A549 (cell line): ENCODE data around the gene P4HB. TPM values are rescaled to one million over a fixed set of nuclear protein-coding genes. Genes with fewer than 3 reads are reported as not detected.

ENCODE experiments used
- ATAC-seq, 2 experiments: fragments of 200-7000 bp in 1 of 2; fragments of >200 bp in 1 of 2; cut with Nextera tagmentation in 1 of 2; cut with Tn5 transposase in 1 of 2; 3 replicates each; pipeline versions ENCODE4 v1.8.0 to v1.9.1; 2018 to 2020; ENCODE audit warnings: mild to moderate bottlenecking in 1 of 2, moderate library complexity in 1 of 2
- CTCF ChIA-PET: fragments of 300-600 bp; sonication (Branson Sonifier 250); formaldehyde crosslinking; extraction: SDS; loops from one replicate; lab custom pipeline; 2021; ENCODE audit warnings: antibody characterized with exemption, inconsistent platforms; lab: Yijun Ruan, JAX
- POLR2A ChIA-PET: fragments of 350-600 bp; formaldehyde crosslinking; extraction: SDS; loops from one replicate; lab custom pipeline; 2021; ENCODE audit warnings: antibody characterized with exemption, inconsistent platforms; lab: Yijun Ruan, JAX
- DNase-seq, 2 experiments: peaks; one replicate each; pipeline versions ENCODE4 v3.0.0 to v3.0.0-alpha.2; 2011 to 2016; ENCODE audit warnings: low read depth in 1 of 2, low spot score in 1 of 2
- FAIRE-seq: peaks from 2 replicates; lab custom pipeline; 2011; peaks lifted over from hg19 to GRCh38; lab: Jason Lieb, UNC
- H3K27ac ChIP-seq, 2 experiments: fragments of >200 bp; sonication (Bioruptor Twin); formaldehyde crosslinking; 3 replicates each; pipeline ENCODE4 v1.5.1; 2016 to 2017
- H3K4me1 ChIP-seq: fragments of >200 bp; sonication (Bioruptor Twin); formaldehyde crosslinking; 3 replicates; pipeline ENCODE4 v1.6.1; 2016
- H3K4me2 ChIP-seq: fragments of >200 bp; sonication (Bioruptor Twin); formaldehyde crosslinking; 3 replicates; pipeline ENCODE4 v1.6.1; 2016
- H3K4me3 ChIP-seq: fragments of >200 bp; sonication (Bioruptor Twin); formaldehyde crosslinking; 3 replicates; pipeline ENCODE4 v1.5.1; 2016
- H3K9me3 ChIP-seq: fragments of >200 bp; sonication (Bioruptor Twin); formaldehyde crosslinking; 3 replicates; pipeline ENCODE4 v1.6.1; 2016
- CBX8 ChIP-seq: fragments of 200-600 bp; sonication (generic); IDR thresholded peaks from 2 replicates; pipeline ENCODE4 v1.6.1; 2016
- CEBPB ChIP-seq, 2 experiments: fragments of >200 bp in 1 of 2; sonication (Bioruptor Twin) in 1 of 2; formaldehyde crosslinking in 1 of 2; IDR thresholded peaks; 2 replicates each; pipeline ENCODE4 v1.6.1; 2012 to 2016
- CHD2 ChIP-seq: fragments of 150-350 bp; IDR thresholded peaks from 2 replicates; pipeline ENCODE4 v1.6.1; 2014; ENCODE audit warnings: low read length; ENCODE audit not compliant: partially characterized antibody
- EHMT2 ChIP-seq: fragments of 200-600 bp; sonication (generic); IDR thresholded peaks from 2 replicates; pipeline ENCODE4 v1.6.1; 2016; ENCODE audit warnings: antibody characterized with exemption, low read depth, mild to moderate bottlenecking, moderate library complexity
- FOSB ChIP-seq: fragments of 250-450 bp; sonication (Bioruptor Pico); IDR thresholded peaks from 2 replicates; pipeline ENCODE4 v1.5.0; 2020; ENCODE audit warnings: mild to moderate bottlenecking, moderate library complexity
- FOSL2 ChIP-seq, 2 experiments: fragments of 450-650 bp in 1 of 2; fragments of >200 bp in 1 of 2; sonication (Bioruptor Twin) in 1 of 2; formaldehyde crosslinking; IDR thresholded peaks; 2 replicates each; pipeline versions ENCODE4 v1.5.0 to v1.6.1; 2016 to 2020; ENCODE audit warnings: mild to moderate bottlenecking in 1 of 2, moderate library complexity in 1 of 2
- HEYL ChIP-seq: fragments of 250-450 bp; sonication (Bioruptor Pico); IDR thresholded peaks from 2 replicates; pipeline ENCODE4 v1.8.0; 2021; ENCODE audit warnings: mild to moderate bottlenecking, moderate library complexity
- HOXA7 ChIP-seq: fragments of 250-450 bp; sonication (Bioruptor Pico); IDR thresholded peaks from 2 replicates; pipeline ENCODE4 v1.5.0; 2020; ENCODE audit warnings: mild to moderate bottlenecking, moderate library complexity
- HOXB13 ChIP-seq: fragments of 250-450 bp; sonication (Bioruptor Pico); IDR thresholded peaks from 2 replicates; pipeline ENCODE4 v1.5.0; 2020; ENCODE audit warnings: low read depth, mild to moderate bottlenecking, moderate library complexity
- HOXB5 ChIP-seq: fragments of 250-450 bp; sonication (Bioruptor Pico); IDR thresholded peaks from 2 replicates; pipeline ENCODE4 v1.5.0; 2020; ENCODE audit warnings: mild to moderate bottlenecking, moderate library complexity
- JUNB ChIP-seq: fragments of >200 bp; sonication (Bioruptor Twin); formaldehyde crosslinking; IDR thresholded peaks from 2 replicates; pipeline ENCODE4 v1.6.1; 2016
- MAZ ChIP-seq: fragments of 150-350 bp; IDR thresholded peaks from 2 replicates; pipeline ENCODE4 v1.6.1; 2014; ENCODE audit warnings: antibody characterized with exemption, low read depth, low read length, borderline replicate concordance
- MYC ChIP-seq: IDR thresholded peaks from 2 replicates; pipeline ENCODE4 v1.6.1; 2012; ENCODE audit warnings: mild to moderate bottlenecking, inconsistent platforms, low read length, improper control_type of control experiment, borderline replicate concordance
- NFE2L2 ChIP-seq: fragments of 150-350 bp; conservative IDR thresholded peaks from 2 replicates; pipeline ENCODE4 v1.6.1; 2014; ENCODE audit warnings: low read length
- NPAS2 ChIP-seq: fragments of 250-450 bp; sonication (Bioruptor Pico); IDR thresholded peaks from 2 replicates; pipeline ENCODE4 v1.8.0; 2022; ENCODE audit warnings: mild to moderate bottlenecking, moderate library complexity, borderline replicate concordance
- NR3C1 ChIP-seq: fragments of >200 bp; sonication (Bioruptor Twin); formaldehyde crosslinking; IDR thresholded peaks from 3 replicates; pipeline ENCODE4 v1.6.1; 2017
- PHF8 ChIP-seq: fragments of 200-600 bp; sonication (generic); IDR thresholded peaks from 2 replicates; pipeline ENCODE4 v1.6.1; 2016; ENCODE audit warnings: low read depth, mild to moderate bottlenecking, antibody characterized with exemption, moderate library complexity, borderline replicate concordance
- RAD21 ChIP-seq, 2 experiments: fragments of >200 bp in 1 of 2; sonication (Bioruptor Twin) in 1 of 2; formaldehyde crosslinking in 1 of 2; IDR thresholded peaks in 1 of 2; conservative IDR thresholded peaks in 1 of 2; 2 replicates in 1 of 2; 3 replicates in 1 of 2; pipeline ENCODE4 v1.6.1; 2012 to 2018; ENCODE audit warnings: inconsistent platforms in 1 of 2
- RCOR1 ChIP-seq: fragments of 150-350 bp; IDR thresholded peaks from 2 replicates; pipeline ENCODE4 v1.6.1; 2014; ENCODE audit warnings: antibody characterized with exemption, low read length, low read depth
- RNF2 ChIP-seq: fragments of 200-600 bp; sonication (generic); IDR thresholded peaks from 2 replicates; pipeline ENCODE4 v1.6.1; 2016; ENCODE audit warnings: low read depth, mild to moderate bottlenecking, antibody characterized with exemption, moderate library complexity, borderline replicate concordance
- SMC3 ChIP-seq: fragments of >200 bp; sonication (Bioruptor Twin); formaldehyde crosslinking; IDR thresholded peaks from 3 replicates; pipeline ENCODE4 v1.6.1; 2018; ENCODE audit warnings: inconsistent platforms
- TFCP2L1 ChIP-seq: fragments of 250-450 bp; sonication (Bioruptor Pico); IDR thresholded peaks from 2 replicates; pipeline ENCODE4 v1.5.0; 2021; ENCODE audit warnings: mild to moderate bottlenecking
- ZC3H11A ChIP-seq: fragments of 450-650 bp; IDR thresholded peaks from 2 replicates; pipeline ENCODE4 v1.6.1; 2014; ENCODE audit warnings: antibody characterized with exemption, mild to moderate bottlenecking
- ZFP36 ChIP-seq: fragments of 450-650 bp; IDR thresholded peaks from 2 replicates; pipeline ENCODE4 v1.6.1; 2014; ENCODE audit warnings: borderline replicate concordance; ENCODE audit not compliant: partially characterized antibody
- WGBS: methylation state at CpG from one replicate; pipeline ENCODE4 v1.1.6; 2017; ENCODE audit errors: missing lambda C conversion rate; 5-methylcytosine and 5-hydroxymethylcytosine counted together
- polyA plus RNA-seq, 4 experiments: library from polyadenylated mRNA; depleted of rRNA in 3 of 4; stranded (reverse); fragments of >200 nt; fragmentation: RNase III in 1 of 4; extraction: RNeasy Plus Mini Kit Qiagen cat#74134 plus additional on column Dnase treatment in 1 of 4; gene quantifications; 2 replicates in 3 of 4; 3 replicates in 1 of 4; pipeline ENCODE4 v1.2.3, GENCODE V29; 2011 to 2017
- TF ChIP-seq, protein P1 (sequence below): fragments of 450-650 bp; IDR thresholded peaks from 2 replicates; pipeline ENCODE4 v1.6.1; 2014; ENCODE audit warnings: antibody characterized with exemption
- TF ChIP-seq, protein P2 (sequence below): fragments of >200 bp; sonication (Bioruptor Twin); formaldehyde crosslinking; IDR thresholded peaks from 3 replicates; pipeline ENCODE4 v1.6.1; 2016
- TF ChIP-seq, protein P3 (sequence below): IDR thresholded peaks from 2 replicates; pipeline ENCODE4 v1.6.1; 2012; ENCODE audit warnings: low read depth, borderline replicate concordance
- TF ChIP-seq, protein P4 (sequence below): fragments of >200 bp; sonication (Bioruptor Twin); formaldehyde crosslinking; IDR thresholded peaks from 3 replicates; pipeline ENCODE4 v1.5.1; 2016
- TF ChIP-seq, protein P5 (sequence below): IDR thresholded peaks from 2 replicates; pipeline ENCODE4 v1.6.1; 2012

P4HB gene
- polyA plus RNA-seq, 2 of the 4 experiments (the other 2 are of a cell fraction): 102 to 622 TPM

DNA sequence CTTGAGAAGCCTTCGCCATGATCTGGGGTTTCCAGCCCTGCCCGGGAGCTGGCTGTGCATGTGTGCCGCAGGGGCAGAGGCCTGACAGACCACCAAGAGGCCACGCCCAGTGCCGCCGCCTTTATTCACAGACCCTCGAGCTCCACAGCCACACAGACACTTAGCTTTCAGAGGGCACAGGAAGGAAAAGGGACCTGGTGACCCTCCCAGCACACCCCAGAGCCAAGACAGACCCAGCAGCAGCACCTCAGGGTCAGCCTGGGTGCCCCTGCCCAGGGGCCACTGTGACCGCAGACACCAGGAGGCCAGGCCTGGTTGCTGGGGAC lies 38.1 kb downstream of the P4HB start:
- Histone ChIP-seq H3K9me3 (no peaks in the 10 kb centered on the region), H3K4me2 (peak overlapping the region; percentile 48), H3K27ac (peak overlapping the region; percentile 54 to 81; a peak in 4 of 6 replicates), H3K4me1 (peaks cover 19% of the 10 kb centered on the region), H3K4me3 (no peak overlapping the region)
- no peak for DNase-seq
- POLR2A ChIA-PET: interaction anchor here (1.0 to 1.3 kb wide), 2 partner anchors 11 kb away, joined by 3 to 4 read pairs; partner anchors contain the start of gene MCRIP1
- CTCF ChIA-PET: interaction anchor here (0.7 to 4.0 kb wide), 21 partner anchors 8 to 136 kb away, joined by 3 to 25 read pairs (median 4); partner anchors contain the start of gene PPP1R27
- TF ChIP-seq HOXB5 (no peak), PHF8 (no peak), HEYL (CRISPR knock-in tag) (no peak), MYC (no peak), NPAS2 (no peak), RNF2 (no peak), TFCP2L1 (CRISPR knock-in tag) (no peak), JUNB (no peak), CBX8 (no peak), MAZ (no peak), FOSB (CRISPR knock-in tag) (no peak), CHD2 (no peak), HOXA7 (CRISPR knock-in tag) (no peak), NFE2L2 (no peak)
- TF ChIP-seq, protein P1, sequence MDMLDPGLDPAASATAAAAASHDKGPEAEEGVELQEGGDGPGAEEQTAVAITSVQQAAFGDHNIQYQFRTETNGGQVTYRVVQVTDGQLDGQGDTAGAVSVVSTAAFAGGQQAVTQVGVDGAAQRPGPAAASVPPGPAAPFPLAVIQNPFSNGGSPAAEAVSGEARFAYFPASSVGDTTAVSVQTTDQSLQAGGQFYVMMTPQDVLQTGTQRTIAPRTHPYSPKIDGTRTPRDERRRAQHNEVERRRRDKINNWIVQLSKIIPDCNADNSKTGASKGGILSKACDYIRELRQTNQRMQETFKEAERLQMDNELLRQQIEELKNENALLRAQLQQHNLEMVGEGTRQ: no peak
- TF ChIP-seq, protein P2, sequence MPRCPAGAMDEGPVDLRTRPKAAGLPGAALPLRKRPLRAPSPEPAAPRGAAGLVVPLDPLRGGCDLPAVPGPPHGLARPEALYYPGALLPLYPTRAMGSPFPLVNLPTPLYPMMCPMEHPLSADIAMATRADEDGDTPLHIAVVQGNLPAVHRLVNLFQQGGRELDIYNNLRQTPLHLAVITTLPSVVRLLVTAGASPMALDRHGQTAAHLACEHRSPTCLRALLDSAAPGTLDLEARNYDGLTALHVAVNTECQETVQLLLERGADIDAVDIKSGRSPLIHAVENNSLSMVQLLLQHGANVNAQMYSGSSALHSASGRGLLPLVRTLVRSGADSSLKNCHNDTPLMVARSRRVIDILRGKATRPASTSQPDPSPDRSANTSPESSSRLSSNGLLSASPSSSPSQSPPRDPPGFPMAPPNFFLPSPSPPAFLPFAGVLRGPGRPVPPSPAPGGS: no peak
- TF ChIP-seq, protein P3, sequence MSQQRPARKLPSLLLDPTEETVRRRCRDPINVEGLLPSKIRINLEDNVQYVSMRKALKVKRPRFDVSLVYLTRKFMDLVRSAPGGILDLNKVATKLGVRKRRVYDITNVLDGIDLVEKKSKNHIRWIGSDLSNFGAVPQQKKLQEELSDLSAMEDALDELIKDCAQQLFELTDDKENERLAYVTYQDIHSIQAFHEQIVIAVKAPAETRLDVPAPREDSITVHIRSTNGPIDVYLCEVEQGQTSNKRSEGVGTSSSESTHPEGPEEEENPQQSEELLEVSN: no peak
- no peak for ATAC-seq
- no peak for FAIRE-seq
- 90% methylated on average over 3 of the region's 8 CpGs for WGBS

DNA sequence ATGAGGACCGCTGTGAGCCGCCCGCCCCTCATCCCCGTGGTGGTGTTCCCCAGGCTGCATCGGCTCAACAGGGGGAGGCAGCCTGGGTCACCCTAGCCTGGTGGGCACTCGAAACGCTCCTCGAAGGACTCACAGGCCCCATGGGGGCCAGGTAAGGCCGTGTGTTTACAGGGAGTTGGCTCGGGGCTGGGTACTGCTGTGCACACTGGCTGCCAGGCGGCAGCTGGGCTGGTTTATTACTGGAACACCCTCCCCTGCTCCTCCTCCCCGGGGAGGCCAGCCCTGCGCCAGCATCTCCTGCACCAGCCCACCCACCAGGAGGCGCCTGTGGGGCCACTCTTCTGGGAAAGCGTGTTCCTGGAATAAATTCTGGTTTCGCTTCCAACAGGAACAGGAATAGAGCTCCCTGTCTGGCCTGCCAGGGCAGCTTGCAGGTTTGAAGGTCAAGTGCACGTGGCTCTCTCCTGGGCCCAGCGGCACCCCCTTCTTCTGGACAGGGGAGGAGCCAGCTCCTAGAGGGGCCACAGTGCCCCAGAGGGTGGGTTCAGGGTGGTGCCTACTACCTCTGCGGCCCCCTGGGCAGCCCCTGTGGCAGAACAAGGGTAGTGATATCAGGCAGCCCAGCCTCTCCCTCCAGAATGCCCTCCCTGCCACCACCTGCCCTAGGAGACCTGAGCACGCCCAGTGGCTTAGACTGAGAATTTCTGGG lies 38.6 kb downstream of the P4HB start:
- ATAC-seq: peak; percentile 61 to 90
- Histone ChIP-seq H3K4me1 (peaks cover 24% of the 10 kb centered on the region), H3K27ac (peak overlapping the region; percentile 54 to 81), H3K4me3 (no peak overlapping the region), H3K9me3 (no peaks in the 10 kb centered on the region), H3K4me2 (peak overlapping the region; percentile 48)
- ChIA-PET POLR2A (interaction anchor here (1.0 kb wide), 1 partner anchor 11 kb away, joined by 4 read pairs; the partner anchor contains the start of gene MCRIP1), CTCF (interaction anchor here (0.7 to 4.0 kb wide), 20 partner anchors 9 to 136 kb away, joined by 3 to 25 read pairs (median 4); partner anchors contain the start of gene PPP1R27)
- TF ChIP-seq SMC3 (peak; percentile 63), HOXB5 (no peak), MYC (0 out of 2 replicates have a peak, but pooled peaks have one; percentile 29), FOSB (CRISPR knock-in tag) (no peak), FOSL2 (IDR thresholded peaks at IDR 0.05) (no peak), FOSL2 (CRISPR knock-in tag; IDR thresholded peaks at IDR 0.05) (no peak), ZFP36 (peak; percentile 56), EHMT2 (no peak), HOXB13 (CRISPR knock-in tag) (no peak), ZC3H11A (no peak), RCOR1 (no peak), NR3C1 (no peak), NFE2L2 (no peak), CEBPB (IDR thresholded peaks at IDR 0.05) (no peak), NPAS2 (no peak), RAD21 (conservative IDR thresholded peaks at IDR 0.05 in 1 of 2, IDR thresholded peaks at IDR 0.05 in 1 of 2) (peak; percentile 31 to 59; a peak in 2 of 5 replicates), MAZ (peak; percentile 70; the same call in 1 of the 2 replicates)
- TF ChIP-seq, protein P4, sequence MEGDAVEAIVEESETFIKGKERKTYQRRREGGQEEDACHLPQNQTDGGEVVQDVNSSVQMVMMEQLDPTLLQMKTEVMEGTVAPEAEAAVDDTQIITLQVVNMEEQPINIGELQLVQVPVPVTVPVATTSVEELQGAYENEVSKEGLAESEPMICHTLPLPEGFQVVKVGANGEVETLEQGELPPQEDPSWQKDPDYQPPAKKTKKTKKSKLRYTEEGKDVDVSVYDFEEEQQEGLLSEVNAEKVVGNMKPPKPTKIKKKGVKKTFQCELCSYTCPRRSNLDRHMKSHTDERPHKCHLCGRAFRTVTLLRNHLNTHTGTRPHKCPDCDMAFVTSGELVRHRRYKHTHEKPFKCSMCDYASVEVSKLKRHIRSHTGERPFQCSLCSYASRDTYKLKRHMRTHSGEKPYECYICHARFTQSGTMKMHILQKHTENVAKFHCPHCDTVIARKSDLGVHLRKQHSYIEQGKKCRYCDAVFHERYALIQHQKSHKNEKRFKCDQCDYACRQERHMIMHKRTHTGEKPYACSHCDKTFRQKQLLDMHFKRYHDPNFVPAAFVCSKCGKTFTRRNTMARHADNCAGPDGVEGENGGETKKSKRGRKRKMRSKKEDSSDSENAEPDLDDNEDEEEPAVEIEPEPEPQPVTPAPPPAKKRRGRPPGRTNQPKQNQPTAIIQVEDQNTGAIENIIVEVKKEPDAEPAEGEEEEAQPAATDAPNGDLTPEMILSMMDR: peak; percentile 63
- TF ChIP-seq, protein P5, sequence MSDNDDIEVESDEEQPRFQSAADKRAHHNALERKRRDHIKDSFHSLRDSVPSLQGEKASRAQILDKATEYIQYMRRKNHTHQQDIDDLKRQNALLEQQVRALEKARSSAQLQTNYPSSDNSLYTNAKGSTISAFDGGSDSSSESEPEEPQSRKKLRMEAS: peak; percentile 77
- TF ChIP-seq, protein P1: no peak
- TF ChIP-seq, protein P3: peak; percentile 66; the same call in 1 of the 2 replicates
- no peak for FAIRE-seq
- peak; percentile 85 to 93 for DNase-seq
- WGBS: 45% methylated on average over 11 of the region's 20 CpGs
